Osteoblast (primary cell): ENCODE results near the gene TRIM3. TPM values are rescaled to one million over a fixed set of nuclear protein-coding genes. Genes with fewer than 3 reads are reported as not detected.

Experiments
- DNase-seq: peaks from one replicate; pipeline ENCODE4 v3.0.0; 2011; ENCODE audit warnings: low spot score, mixed read lengths; ENCODE audit not compliant: insufficient read length; ENCODE audit errors: missing footprints
- H2AFZ ChIP-seq: 2 replicates; pipeline ENCODE4 v1.6.0; 2011; ENCODE audit warnings: mild to moderate bottlenecking, low read length
- H3K27ac ChIP-seq: 2 replicates; pipeline ENCODE4 v1.5.1; 2011; ENCODE audit warnings: mild to moderate bottlenecking, low read depth, low read length, moderate library complexity
- H3K27me3 ChIP-seq: 2 replicates; pipeline ENCODE4 v1.6.0; 2012; ENCODE audit warnings: mild to moderate bottlenecking, control low read depth, inconsistent platforms, low read length, moderate library complexity; ENCODE audit not compliant: insufficient read depth
- H3K36me3 ChIP-seq: 2 replicates; pipeline ENCODE4 v1.5.1; 2011; ENCODE audit warnings: mild to moderate bottlenecking, low read length, control low read depth, moderate library complexity; ENCODE audit not compliant: insufficient read depth
- H3K4me1 ChIP-seq: 2 replicates; pipeline ENCODE4 v1.5.1; 2011; ENCODE audit warnings: mild to moderate bottlenecking, low read length, control low read depth, moderate library complexity; ENCODE audit not compliant: insufficient read depth
- H3K4me2 ChIP-seq: 2 replicates; pipeline ENCODE4 v1.6.0; 2011; ENCODE audit warnings: mild to moderate bottlenecking, low read length; ENCODE audit not compliant: insufficient read depth
- H3K4me3 ChIP-seq: fragments of 200-600 bp; sonication (generic); 3 replicates; pipeline ENCODE4 v1.5.1; 2012; ENCODE audit warnings: mild to moderate bottlenecking, low read length, inconsistent platforms; ENCODE audit not compliant: insufficient read depth
- H3K79me2 ChIP-seq: 2 replicates; pipeline ENCODE4 v1.6.0; 2012; ENCODE audit warnings: mild to moderate bottlenecking, low read length, control low read depth, inconsistent platforms; ENCODE audit not compliant: insufficient read depth
- H3K9me3 ChIP-seq: 2 replicates; pipeline ENCODE4 v1.5.1; 2011; ENCODE audit warnings: low read depth, low read length, control low read depth
- H4K20me1 ChIP-seq: 2 replicates; pipeline ENCODE4 v1.6.0; 2012; ENCODE audit warnings: mild to moderate bottlenecking, low read length, control low read depth; ENCODE audit not compliant: insufficient read depth
- CTCF ChIP-seq: IDR thresholded peaks from 2 replicates; pipeline ENCODE4 v1.5.1; 2011; ENCODE audit warnings: mild to moderate bottlenecking, low read depth, low read length, moderate library complexity; ENCODE audit errors: extremely low read depth
- total RNA-seq: library from RNA; depleted of rRNA; stranded (reverse); fragments of >200 nt; gene quantifications from 2 replicates; pipeline ENCODE4 v1.2.3, GENCODE V29; 2012

TRIM3 gene
- total RNA-seq, 1 donor = 25.3 TPM

- peaks cover 8% of the 10 kb centered on the region for H3K27me3 ChIP-seq
Observed at GRCh38 chr11:6419009-6419631, 54.6 kb downstream of the TRIM3 start, which contains the start of gene APBB1. Gene APBB1 (minus strand): TSS chr11:6419094. CDS start chr11:6411347, 7,747 bp downstream.

GRCh38 chr11:6418557-6419008 is 55.2 kb downstream of the TRIM3 start:
- Histone ChIP-seq H3K36me3 (no peaks in the 10 kb centered on the region), H2AFZ (peak overlapping the region; percentile 47), H3K27ac (no peak overlapping the region), H3K9me3 (no peaks in the 10 kb centered on the region), H3K4me1 (peaks cover 9% of the 10 kb centered on the region), H3K79me2 (peaks cover 19% of the 10 kb centered on the region), H3K4me3 (peak overlapping the region; percentile 86), H3K4me2 (peak overlapping the region; percentile 92), H3K27me3 (peaks cover 3% of the 10 kb centered on the region), H4K20me1 (peaks cover 31% of the 10 kb centered on the region)
- TF ChIP-seq CTCF = no peak
- DNase-seq = no peak

More at GRCh38 chr11:6419009-6419631, 54.6 kb downstream of the TRIM3 start, which contains the start of gene APBB1:
- Histone ChIP-seq H3K36me3 (no peaks in the 10 kb centered on the region), H3K79me2 (peaks cover 19% of the 10 kb centered on the region), H3K4me2 (peak within 1 kb of the TSS; percentile 92), H3K4me1 (peaks cover 9% of the 10 kb centered on the region), H3K9me3 (no peaks in the 10 kb centered on the region), H4K20me1 (peaks cover 31% of the 10 kb centered on the region), H3K27ac (no peak within 1 kb of the TSS), H3K4me3 (peak within 1 kb of the TSS; percentile 86), H2AFZ (peak within 1 kb of the TSS; percentile 77)
- DNase-seq = peak; percentile 98
- no peak for TF ChIP-seq CTCF

- no peak for DNase-seq
- Histone ChIP-seq H3K79me2 (peaks cover 22% of the 10 kb centered on the region), H3K4me2 (peak overlapping the region; percentile 92), H3K27ac (no peak overlapping the region), H3K4me1 (peaks cover 9% of the 10 kb centered on the region), H2AFZ (peak overlapping the region; percentile 47), H3K36me3 (no peaks in the 10 kb centered on the region), H4K20me1 (peaks cover 34% of the 10 kb centered on the region), H3K27me3 (peaks cover 3% of the 10 kb centered on the region), H3K4me3 (peak overlapping the region; percentile 86), H3K9me3 (no peaks in the 10 kb centered on the region)
- TF ChIP-seq CTCF = no peak
Observed at GRCh38 chr11:6417907-6418556, 55.7 kb downstream of the TRIM3 start.

GRCh38 chr11:6415797-6416196 is 57.9 kb downstream of the TRIM3 start:
- Histone ChIP-seq H3K27me3 (no peaks in the 10 kb centered on the region), H2AFZ (no peak overlapping the region), H3K4me3 (no peak overlapping the region), H3K27ac (no peak overlapping the region), H3K36me3 (no peaks in the 10 kb centered on the region), H3K4me1 (peaks cover 9% of the 10 kb centered on the region), H3K9me3 (no peaks in the 10 kb centered on the region), H3K79me2 (peaks cover 22% of the 10 kb centered on the region), H3K4me2 (no peak overlapping the region), H4K20me1 (peaks cover 40% of the 10 kb centered on the region)
- no peak for DNase-seq
- TF ChIP-seq CTCF = no peak
